Keratinocyte (primary cell): ENCODE results near the gene PLXNA2. TPM values are rescaled to one million over a fixed set of nuclear protein-coding genes. Genes with fewer than 3 reads are reported as not detected.

ENCODE experiments used
- DNase-seq: peaks from one replicate; pipeline ENCODE4 v3.0.0-alpha.2; 2011; ENCODE audit warnings: low read depth, missing footprints, low spot score
- FAIRE-seq: peaks from 2 replicates; lab custom pipeline; 2011; peaks lifted over from hg19 to GRCh38; lab: Jason Lieb, UNC
- H2AFZ ChIP-seq: 2 replicates; pipeline ENCODE4 v1.6.0; 2012; ENCODE audit warnings: low read length, control low read depth, inconsistent platforms; ENCODE audit not compliant: control insufficient read depth
- H3K27ac ChIP-seq: 2 replicates; pipeline ENCODE4 v1.5.1; 2011; ENCODE audit warnings: low read length; ENCODE audit not compliant: control insufficient read depth, insufficient read depth
- H3K27me3 ChIP-seq: 3 replicates; pipeline ENCODE4 v1.6.0; 2011; ENCODE audit warnings: low read length; ENCODE audit not compliant: control insufficient read depth, insufficient read depth; ENCODE audit errors: extremely low read depth
- H3K36me3 ChIP-seq, 2 experiments: 2 replicates in 1 of 2; 3 replicates in 1 of 2; pipeline ENCODE4 v1.5.1; 2011; ENCODE audit warnings: low read length in 2 of 2, mild to moderate bottlenecking in 1 of 2; ENCODE audit not compliant: control insufficient read depth in 2 of 2, insufficient read depth in 2 of 2; ENCODE audit errors: extremely low read depth in 1 of 2
- H3K4me1 ChIP-seq: 3 replicates; pipeline ENCODE4 v1.5.1; 2011; ENCODE audit warnings: low read length; ENCODE audit not compliant: control insufficient read depth, insufficient read depth; ENCODE audit errors: extremely low read depth
- H3K4me2 ChIP-seq: 3 replicates; pipeline ENCODE4 v1.6.0; 2011; ENCODE audit warnings: low read depth, low read length; ENCODE audit not compliant: control insufficient read depth, insufficient read depth; ENCODE audit errors: extremely low read depth
- H3K4me3 ChIP-seq, 3 experiments: fragments of 200-600 bp in 1 of 3; sonication (generic) in 1 of 3; 2 replicates in 2 of 3; 3 replicates in 1 of 3; pipeline ENCODE4 v1.5.1; 2011 to 2016; ENCODE audit warnings: low read length in 3 of 3, mild to moderate bottlenecking in 3 of 3, control low read depth in 2 of 3, inconsistent platforms in 1 of 3, low read depth in 1 of 3, mixed read lengths in 1 of 3, mixed run types in 1 of 3, moderate library complexity in 1 of 3; ENCODE audit not compliant: control insufficient read depth in 2 of 3, insufficient read depth in 2 of 3; ENCODE audit errors: extremely low read depth in 1 of 3
- H3K79me2 ChIP-seq: 2 replicates; pipeline ENCODE4 v1.6.0; 2012; ENCODE audit warnings: low read length; ENCODE audit not compliant: control insufficient read depth, insufficient read depth
- H3K9ac ChIP-seq: 3 replicates; pipeline ENCODE4 v1.6.0; 2011; ENCODE audit warnings: low read length; ENCODE audit not compliant: control insufficient read depth, insufficient read depth; ENCODE audit errors: extremely low read depth
- H3K9me1 ChIP-seq: 3 replicates; pipeline ENCODE4 v1.6.0; 2011; ENCODE audit warnings: low read length; ENCODE audit not compliant: control insufficient read depth, insufficient read depth; ENCODE audit errors: extremely low read depth
- H3K9me3 ChIP-seq: 2 replicates; pipeline ENCODE4 v1.5.1; 2012; ENCODE audit warnings: low read depth, low read length; ENCODE audit not compliant: control insufficient read depth
- H4K20me1 ChIP-seq: 3 replicates; pipeline ENCODE4 v1.6.0; 2011; ENCODE audit warnings: low read length; ENCODE audit not compliant: control insufficient read depth, insufficient read depth; ENCODE audit errors: extremely low read depth
- EZH2 ChIP-seq: IDR thresholded peaks from one replicate; pipeline ENCODE4 v1.6.1; 2012; ENCODE audit warnings: inconsistent platforms, mild to moderate bottlenecking, low read length, moderate library complexity
- dilution Hi-C: fragments of 300-500 bp; cut with MboI; formaldehyde crosslinking; loops from one replicate; pipeline ENCODE4 v1.7.0; 2020; ENCODE audit warnings: low sequenced_read_pairs; ENCODE audit not compliant: extremely low pct_ligation_motif_present
- polyA plus RNA-seq, 5 experiments: library from polyadenylated mRNA; depleted of rRNA in 3 of 5; stranded (reverse) in 3 of 5; stranded (forward) in 1 of 5; unstranded in 1 of 5; fragments of >200 nt; gene quantifications; 1 replicate in 1 of 5; 2 replicates in 3 of 5; 3 replicates in 1 of 5; pipeline versions ENCODE4 v1.2.1 to v1.2.3, GENCODE V29; 2011 to 2012; ENCODE audit warnings: missing spikeins in 2 of 5, low read depth in 1 of 5, low replicate concordance in 1 of 5
- TF ChIP-seq, protein P1 (sequence below), 3 experiments: IDR thresholded peaks in 1 of 3; conservative IDR thresholded peaks in 1 of 3; optimal IDR thresholded peaks in 1 of 3; 2 replicates in 2 of 3; 3 replicates in 1 of 3; pipeline versions ENCODE3 to v1.5.1; 2011; ENCODE audit warnings: low read length in 3 of 3, mild to moderate bottlenecking in 3 of 3, moderate library complexity in 2 of 3, control low read depth in 1 of 3, inconsistent platforms in 1 of 3; ENCODE audit not compliant: insufficient read depth in 2 of 3; ENCODE audit errors: extremely low read depth in 1 of 3

PLXNA2 gene
- polyA plus RNA-seq, 1 donor (not counting 4 experiments of a cell fraction or from before 2014, with no cell fraction given) = 6.7 TPM

DNA sequence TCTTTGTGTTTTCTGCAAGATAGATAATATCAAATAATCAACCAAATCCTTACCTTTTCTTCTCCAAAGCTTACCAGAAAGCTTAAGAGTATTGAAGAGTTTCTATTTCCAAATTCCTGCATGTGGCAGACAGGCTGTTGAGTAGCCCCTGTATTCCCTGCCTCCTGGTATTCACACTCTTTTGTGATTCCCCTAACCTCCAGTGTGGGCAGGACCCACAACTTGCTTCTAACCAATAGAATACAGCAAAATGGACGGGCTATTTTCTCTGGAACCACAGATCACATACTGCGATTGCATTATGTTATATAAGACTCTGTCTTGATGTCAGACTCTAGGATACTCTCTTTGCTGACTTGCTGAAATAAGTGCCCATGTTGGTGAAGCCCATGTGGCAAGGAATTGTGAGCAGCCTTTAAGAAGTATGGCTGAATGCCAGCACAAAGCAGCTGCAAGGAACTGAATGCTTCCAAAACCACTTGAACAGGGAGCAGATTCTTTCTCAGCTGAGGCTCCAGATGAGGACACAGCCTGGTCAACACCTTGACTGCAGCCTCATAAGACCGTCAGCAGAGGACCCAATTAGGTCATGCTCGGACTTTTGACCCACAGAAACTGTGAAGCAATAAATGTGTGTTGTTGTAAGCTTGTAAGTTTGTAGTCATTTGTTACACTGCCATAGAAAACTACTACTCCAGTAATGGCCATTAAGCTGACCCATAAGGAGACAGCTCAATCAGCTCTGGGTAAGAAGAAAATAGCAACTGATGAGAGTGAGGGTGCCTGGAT, 47.9 kb upstream of the PLXNA2 start:
- no peak for FAIRE-seq
- TF ChIP-seq, protein P1, sequence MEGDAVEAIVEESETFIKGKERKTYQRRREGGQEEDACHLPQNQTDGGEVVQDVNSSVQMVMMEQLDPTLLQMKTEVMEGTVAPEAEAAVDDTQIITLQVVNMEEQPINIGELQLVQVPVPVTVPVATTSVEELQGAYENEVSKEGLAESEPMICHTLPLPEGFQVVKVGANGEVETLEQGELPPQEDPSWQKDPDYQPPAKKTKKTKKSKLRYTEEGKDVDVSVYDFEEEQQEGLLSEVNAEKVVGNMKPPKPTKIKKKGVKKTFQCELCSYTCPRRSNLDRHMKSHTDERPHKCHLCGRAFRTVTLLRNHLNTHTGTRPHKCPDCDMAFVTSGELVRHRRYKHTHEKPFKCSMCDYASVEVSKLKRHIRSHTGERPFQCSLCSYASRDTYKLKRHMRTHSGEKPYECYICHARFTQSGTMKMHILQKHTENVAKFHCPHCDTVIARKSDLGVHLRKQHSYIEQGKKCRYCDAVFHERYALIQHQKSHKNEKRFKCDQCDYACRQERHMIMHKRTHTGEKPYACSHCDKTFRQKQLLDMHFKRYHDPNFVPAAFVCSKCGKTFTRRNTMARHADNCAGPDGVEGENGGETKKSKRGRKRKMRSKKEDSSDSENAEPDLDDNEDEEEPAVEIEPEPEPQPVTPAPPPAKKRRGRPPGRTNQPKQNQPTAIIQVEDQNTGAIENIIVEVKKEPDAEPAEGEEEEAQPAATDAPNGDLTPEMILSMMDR (optimal IDR thresholded peaks at IDR 0.05 in 1 of 3, IDR thresholded peaks at IDR 0.05 in 1 of 3, conservative IDR thresholded peaks at IDR 0.05 in 1 of 3; ENCODE audit: extremely low read depth in 1 of 3, insufficient read depth in 2 of 3, low read length in 3 of 3) = no peak
- no peak for TF ChIP-seq EZH2
- Histone ChIP-seq H3K4me2 (no peak overlapping the region), H3K79me2 (no peaks in the 10 kb centered on the region), H3K4me3 (no peak overlapping the region), H3K36me3 (no peaks in the 10 kb centered on the region), H3K9me3 (no peaks in the 10 kb centered on the region), H3K27ac (no peak overlapping the region), H3K27me3 (peaks cover 35% of the 10 kb centered on the region), H4K20me1 (no peaks in the 10 kb centered on the region), H3K9me1 (no peaks in the 10 kb centered on the region), H3K4me1 (no peaks in the 10 kb centered on the region), H2AFZ (no peak overlapping the region), H3K9ac (no peak overlapping the region)
- dilution Hi-C loops = no loop called here
- DNase-seq = no peak

DNA sequence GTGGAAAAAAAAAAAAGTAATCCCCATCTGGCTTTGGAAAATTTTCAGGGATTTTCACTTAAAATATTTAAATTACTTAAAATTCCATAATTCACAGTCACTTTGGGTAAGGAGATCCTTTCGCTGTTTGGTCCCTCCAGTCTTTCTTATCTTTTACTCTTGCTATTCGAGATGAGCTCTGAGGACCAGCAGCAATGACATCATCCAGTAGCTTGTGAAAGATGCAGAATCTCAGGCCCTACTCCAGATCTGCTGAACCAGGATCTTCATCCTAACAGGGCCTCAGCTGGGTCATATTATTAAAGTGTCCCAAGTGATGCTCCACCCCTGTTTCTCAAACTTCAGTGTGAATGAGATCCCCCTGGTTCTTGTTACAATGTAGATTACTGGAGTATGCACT, 46.9 kb upstream of the PLXNA2 start:
- no peak overlapping the region for H3K27ac ChIP-seq
- no peak overlapping the region for H3K9ac ChIP-seq
- no peak overlapping the region for H2AFZ ChIP-seq
- TF ChIP-seq, protein P1 (optimal IDR thresholded peaks at IDR 0.05 in 1 of 3, IDR thresholded peaks at IDR 0.05 in 1 of 3, conservative IDR thresholded peaks at IDR 0.05 in 1 of 3; ENCODE audit: extremely low read depth in 1 of 3, insufficient read depth in 2 of 3, low read length in 3 of 3) = no peak
- no peak for TF ChIP-seq EZH2
- dilution Hi-C loops = no loop called here
- H3K4me2 ChIP-seq = no peak overlapping the region
- H3K9me1 ChIP-seq = no peaks in the 10 kb centered on the region
- no peaks in the 10 kb centered on the region for H4K20me1 ChIP-seq
- H3K79me2 ChIP-seq = no peaks in the 10 kb centered on the region
- H3K27me3 ChIP-seq = peaks cover 31% of the 10 kb centered on the region
- no peaks in the 10 kb centered on the region for H3K36me3 ChIP-seq
- no peak for DNase-seq
- H3K9me3 ChIP-seq = no peaks in the 10 kb centered on the region
- FAIRE-seq = no peak
- H3K4me1 ChIP-seq = no peaks in the 10 kb centered on the region
- no peak overlapping the region for H3K4me3 ChIP-seq
